Memory B cell (primary cell): ENCODE data around the gene USB1.
A peak's percentile ranks its signal among the peaks of the same experiment; 100 is the strongest.

ENCODE experiments used
- ATAC-seq: fragments of 150-1000 bp; cut with Tn5 transposase; 2 replicates; pipeline ENCODE4 v1.10.0; 2021; ENCODE audit warnings: low read depth, mild to moderate bottlenecking, moderate library complexity
- DNase-seq, 2 donors: peaks; one replicate each; pipeline ENCODE4 v3.0.0; 2022; ENCODE audit warnings: low spot score in 2 of 2
- H3K27ac Mint-ChIP-seq: one replicate; pipeline ENCODE4 v1.8.0; 2022; ENCODE audit warnings: mild to moderate bottlenecking, moderate library complexity, mixed read lengths
- H3K27me3 Mint-ChIP-seq: one replicate; pipeline ENCODE4 v1.8.0; 2022; ENCODE audit warnings: mixed read lengths
- H3K36me3 Mint-ChIP-seq: one replicate; pipeline ENCODE4 v1.8.0; 2022; ENCODE audit warnings: mild to moderate bottlenecking, mixed read lengths
- H3K4me1 Mint-ChIP-seq: one replicate; pipeline ENCODE4 v1.8.0; 2022; ENCODE audit warnings: mixed read lengths
- H3K4me3 Mint-ChIP-seq: one replicate; pipeline ENCODE4 v1.8.0; 2022; ENCODE audit warnings: mild to moderate bottlenecking, moderate library complexity, mixed read lengths
- H3K9me3 Mint-ChIP-seq: one replicate; pipeline ENCODE4 v1.8.0; 2022; ENCODE audit warnings: mixed read lengths

The USB1 gene

GRCh38 chr16:58025351-58026138, 24.3 kb downstream of the USB1 start, which contains the start of gene MMP15:
TSS of gene MMP15 (plus strand) at chr16:58025754. CDS start at chr16:58026351, 597 bp downstream.
- ATAC-seq (peak; percentile 80), DNase-seq (peak; percentile 22 to 54)
- peak within 1 kb of the TSS; percentile 35 for H3K27ac Mint-ChIP-seq
- peaks cover 1% of the 10 kb centered on the region for H3K36me3 Mint-ChIP-seq
- H3K9me3 Mint-ChIP-seq: no peaks in the 10 kb centered on the region
- peaks cover 9% of the 10 kb centered on the region for H3K4me1 Mint-ChIP-seq
- H3K4me3 Mint-ChIP-seq: peak within 1 kb of the TSS; percentile 84
- H3K27me3 Mint-ChIP-seq: peaks cover 18% of the 10 kb centered on the region

- no peaks in the 10 kb centered on the region for H3K36me3 Mint-ChIP-seq
- H3K9me3 Mint-ChIP-seq: no peaks in the 10 kb centered on the region
- no peak for ATAC-seq
- H3K27ac Mint-ChIP-seq: no peak overlapping the region
- peak overlapping the region; percentile 59 for H3K4me3 Mint-ChIP-seq
- peaks cover 7% of the 10 kb centered on the region for H3K4me1 Mint-ChIP-seq
- peaks cover 18% of the 10 kb centered on the region for H3K27me3 Mint-ChIP-seq
- peak; percentile 14 to 30 for DNase-seq
Measured at GRCh38 chr16:58026139-58026704, 25.0 kb downstream of the USB1 start.

- no peak overlapping the region for H3K27ac Mint-ChIP-seq
- DNase-seq: no peak
- no peak for ATAC-seq
- no peaks in the 10 kb centered on the region for H3K36me3 Mint-ChIP-seq
- H3K4me3 Mint-ChIP-seq: peak overlapping the region; percentile 59
- H3K4me1 Mint-ChIP-seq: peaks cover 7% of the 10 kb centered on the region
- peaks cover 18% of the 10 kb centered on the region for H3K27me3 Mint-ChIP-seq
- H3K9me3 Mint-ChIP-seq: no peaks in the 10 kb centered on the region
Measured at GRCh38 chr16:58026705-58027160, 25.5 kb downstream of the USB1 start.

GRCh38 chr16:58027161-58027915, 26.1 kb downstream of the USB1 start:
- Mint-ChIP-seq H3K27me3 (peaks cover 18% of the 10 kb centered on the region), H3K9me3 (no peaks in the 10 kb centered on the region), H3K4me3 (no peak overlapping the region), H3K36me3 (no peaks in the 10 kb centered on the region), H3K4me1 (peaks cover 7% of the 10 kb centered on the region), H3K27ac (no peak overlapping the region)
- DNase-seq: no peak
- no peak for ATAC-seq

GRCh38 chr16:58027916-58028455, 26.8 kb downstream of the USB1 start:
- Mint-ChIP-seq H3K27ac (no peak overlapping the region), H3K36me3 (no peaks in the 10 kb centered on the region), H3K27me3 (peaks cover 18% of the 10 kb centered on the region), H3K9me3 (no peaks in the 10 kb centered on the region), H3K4me1 (peaks cover 7% of the 10 kb centered on the region), H3K4me3 (peak overlapping the region; percentile 72)
- no peak for DNase-seq
- no peak for ATAC-seq

- no peak for DNase-seq
- no peaks in the 10 kb centered on the region for H3K36me3 Mint-ChIP-seq
- no peak overlapping the region for H3K4me3 Mint-ChIP-seq
- peaks cover 7% of the 10 kb centered on the region for H3K4me1 Mint-ChIP-seq
- H3K9me3 Mint-ChIP-seq: no peaks in the 10 kb centered on the region
- H3K27ac Mint-ChIP-seq: no peak overlapping the region
- peaks cover 21% of the 10 kb centered on the region for H3K27me3 Mint-ChIP-seq
- ATAC-seq: no peak
Measured at GRCh38 chr16:58028541-58029070, 27.4 kb downstream of the USB1 start.

GRCh38 chr16:58029410-58029809, 28.2 kb downstream of the USB1 start:
- Mint-ChIP-seq H3K27ac (no peak overlapping the region), H3K27me3 (peaks cover 21% of the 10 kb centered on the region), H3K4me3 (no peak overlapping the region), H3K4me1 (peaks cover 7% of the 10 kb centered on the region), H3K9me3 (no peaks in the 10 kb centered on the region), H3K36me3 (no peaks in the 10 kb centered on the region)
- ATAC-seq: no peak
- DNase-seq: no peak

- H3K9me3 Mint-ChIP-seq: no peaks in the 10 kb centered on the region
- H3K4me3 Mint-ChIP-seq: no peak overlapping the region
- no peaks in the 10 kb centered on the region for H3K36me3 Mint-ChIP-seq
- ATAC-seq (no peak), DNase-seq (no peak)
- H3K4me1 Mint-ChIP-seq: peaks cover 2% of the 10 kb centered on the region
- H3K27me3 Mint-ChIP-seq: peaks cover 20% of the 10 kb centered on the region
- no peak overlapping the region for H3K27ac Mint-ChIP-seq
Measured at GRCh38 chr16:58030136-58030840, 29.1 kb downstream of the USB1 start.

GRCh38 chr16:58031016-58031800, 30.0 kb downstream of the USB1 start:
- no peaks in the 10 kb centered on the region for H3K36me3 Mint-ChIP-seq
- no peaks in the 10 kb centered on the region for H3K9me3 Mint-ChIP-seq
- no peak overlapping the region for H3K27ac Mint-ChIP-seq
- DNase-seq (no peak), ATAC-seq (no peak)
- H3K27me3 Mint-ChIP-seq: peaks cover 20% of the 10 kb centered on the region
- H3K4me1 Mint-ChIP-seq: peaks cover 2% of the 10 kb centered on the region
- no peak overlapping the region for H3K4me3 Mint-ChIP-seq

GRCh38 chr16:58032710-58033293, 31.6 kb downstream of the USB1 start:
- no peak overlapping the region for H3K4me3 Mint-ChIP-seq
- no peaks in the 10 kb centered on the region for H3K9me3 Mint-ChIP-seq
- peaks cover 2% of the 10 kb centered on the region for H3K4me1 Mint-ChIP-seq
- H3K36me3 Mint-ChIP-seq: no peaks in the 10 kb centered on the region
- DNase-seq (no peak), ATAC-seq (no peak)
- H3K27me3 Mint-ChIP-seq: peaks cover 19% of the 10 kb centered on the region
- no peak overlapping the region for H3K27ac Mint-ChIP-seq

GRCh38 chr16:58034128-58034685, 33.0 kb downstream of the USB1 start:
- no peak for DNase-seq
- ATAC-seq: no peak
- Mint-ChIP-seq H3K4me1 (no peaks in the 10 kb centered on the region), H3K27ac (no peak overlapping the region), H3K27me3 (peaks cover 10% of the 10 kb centered on the region), H3K9me3 (no peaks in the 10 kb centered on the region), H3K36me3 (no peaks in the 10 kb centered on the region), H3K4me3 (no peak overlapping the region)

- ATAC-seq: no peak
- Mint-ChIP-seq H3K4me3 (no peak overlapping the region), H3K9me3 (no peaks in the 10 kb centered on the region), H3K36me3 (no peaks in the 10 kb centered on the region), H3K4me1 (no peaks in the 10 kb centered on the region), H3K27ac (no peak overlapping the region), H3K27me3 (peaks cover 5% of the 10 kb centered on the region)
- no peak for DNase-seq
Measured at GRCh38 chr16:58034774-58035173, 33.6 kb downstream of the USB1 start.
